Loucy (cell line): ENCODE measurements around the gene SCGB1A1.

Experiments
- EZH2phosphoT487 ChIP-seq: fragments of 200-600 bp; IDR thresholded peaks from 2 replicates; pipeline ENCODE4 v1.6.1; 2018; ENCODE audit warnings: antibody characterized with exemption, mild to moderate bottlenecking, moderate library complexity, borderline replicate concordance
- TF ChIP-seq, protein P1 (sequence below): fragments of 200-600 bp; sonication (generic); conservative IDR thresholded peaks from 2 replicates; pipeline ENCODE4 v1.5.1; 2014; ENCODE audit warnings: mild to moderate bottlenecking, antibody characterized with exemption, low read length

DNA sequence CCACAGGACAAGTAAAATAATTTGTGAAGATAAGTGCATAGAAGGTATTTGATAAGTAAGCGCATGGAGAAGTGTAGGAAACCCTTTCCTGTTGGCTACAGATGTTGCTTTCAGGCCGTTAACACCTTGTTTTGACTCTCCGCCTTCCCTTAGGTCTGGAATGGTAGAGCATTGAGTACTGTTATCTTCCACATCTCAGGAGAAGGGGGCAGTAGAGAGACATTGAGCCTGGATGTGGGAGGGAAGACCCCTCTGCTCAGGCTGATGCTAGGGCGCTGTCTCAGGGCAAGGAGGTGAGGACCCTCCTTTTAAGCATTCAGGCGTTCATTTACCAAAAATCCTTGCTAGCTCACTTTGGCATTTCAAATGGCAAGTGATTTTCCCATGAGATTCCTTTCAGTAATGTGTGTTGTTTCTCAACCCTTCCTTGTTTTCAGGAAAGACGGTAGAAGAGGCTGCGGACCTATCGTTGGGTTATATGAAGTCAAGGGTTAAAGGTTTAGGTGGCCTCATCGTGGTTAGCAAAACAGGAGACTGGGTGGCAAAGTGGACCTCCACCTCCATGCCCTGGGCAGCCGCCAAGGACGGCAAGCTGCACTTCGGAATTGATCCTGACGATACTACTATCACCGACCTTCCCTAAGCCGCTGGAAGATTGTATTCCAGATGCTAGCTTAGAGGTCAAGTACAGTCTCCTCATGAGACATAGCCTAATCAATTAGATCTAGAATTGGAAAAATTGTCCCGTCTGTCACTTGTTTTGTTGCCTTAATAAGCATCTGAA is 27.0 kb upstream of the SCGB1A1 start:
- TF ChIP-seq, protein P1, sequence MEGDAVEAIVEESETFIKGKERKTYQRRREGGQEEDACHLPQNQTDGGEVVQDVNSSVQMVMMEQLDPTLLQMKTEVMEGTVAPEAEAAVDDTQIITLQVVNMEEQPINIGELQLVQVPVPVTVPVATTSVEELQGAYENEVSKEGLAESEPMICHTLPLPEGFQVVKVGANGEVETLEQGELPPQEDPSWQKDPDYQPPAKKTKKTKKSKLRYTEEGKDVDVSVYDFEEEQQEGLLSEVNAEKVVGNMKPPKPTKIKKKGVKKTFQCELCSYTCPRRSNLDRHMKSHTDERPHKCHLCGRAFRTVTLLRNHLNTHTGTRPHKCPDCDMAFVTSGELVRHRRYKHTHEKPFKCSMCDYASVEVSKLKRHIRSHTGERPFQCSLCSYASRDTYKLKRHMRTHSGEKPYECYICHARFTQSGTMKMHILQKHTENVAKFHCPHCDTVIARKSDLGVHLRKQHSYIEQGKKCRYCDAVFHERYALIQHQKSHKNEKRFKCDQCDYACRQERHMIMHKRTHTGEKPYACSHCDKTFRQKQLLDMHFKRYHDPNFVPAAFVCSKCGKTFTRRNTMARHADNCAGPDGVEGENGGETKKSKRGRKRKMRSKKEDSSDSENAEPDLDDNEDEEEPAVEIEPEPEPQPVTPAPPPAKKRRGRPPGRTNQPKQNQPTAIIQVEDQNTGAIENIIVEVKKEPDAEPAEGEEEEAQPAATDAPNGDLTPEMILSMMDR = no peak; the same call in 1 of the 2 replicates
- TF ChIP-seq EZH2phosphoT487 = no peak
